NB4 (cell line): ENCODE measurements around the gene RNU6-9.

Experiments used
- DNase-seq: peaks from one replicate; pipeline ENCODE4 v3.0.0; 2010; ENCODE audit warnings: low read depth
- H3K4me3 ChIP-seq: one replicate; pipeline ENCODE4 v1.5.1; 2011; ENCODE audit warnings: mild to moderate bottlenecking, low read depth, low read length, moderate library complexity
- MAX ChIP-seq: IDR thresholded peaks from 2 replicates; pipeline ENCODE4 v1.6.1; 2011; ENCODE audit warnings: low read depth, low read length
- MYC ChIP-seq: IDR thresholded peaks from 2 replicates; pipeline ENCODE4 v1.6.1; 2011; ENCODE audit warnings: low read depth, low read length
- POLR2A ChIP-seq: IDR thresholded peaks from 2 replicates; pipeline ENCODE4 v1.6.1; 2011; ENCODE audit warnings: mild to moderate bottlenecking; ENCODE audit not compliant: insufficient read length; ENCODE audit errors: extremely low read depth
- TF ChIP-seq, protein P1 (sequence below): IDR thresholded peaks from one replicate; pipeline ENCODE4 v1.5.1; 2012; ENCODE audit warnings: low read depth, low read length

The RNU6-9 gene

DNA sequence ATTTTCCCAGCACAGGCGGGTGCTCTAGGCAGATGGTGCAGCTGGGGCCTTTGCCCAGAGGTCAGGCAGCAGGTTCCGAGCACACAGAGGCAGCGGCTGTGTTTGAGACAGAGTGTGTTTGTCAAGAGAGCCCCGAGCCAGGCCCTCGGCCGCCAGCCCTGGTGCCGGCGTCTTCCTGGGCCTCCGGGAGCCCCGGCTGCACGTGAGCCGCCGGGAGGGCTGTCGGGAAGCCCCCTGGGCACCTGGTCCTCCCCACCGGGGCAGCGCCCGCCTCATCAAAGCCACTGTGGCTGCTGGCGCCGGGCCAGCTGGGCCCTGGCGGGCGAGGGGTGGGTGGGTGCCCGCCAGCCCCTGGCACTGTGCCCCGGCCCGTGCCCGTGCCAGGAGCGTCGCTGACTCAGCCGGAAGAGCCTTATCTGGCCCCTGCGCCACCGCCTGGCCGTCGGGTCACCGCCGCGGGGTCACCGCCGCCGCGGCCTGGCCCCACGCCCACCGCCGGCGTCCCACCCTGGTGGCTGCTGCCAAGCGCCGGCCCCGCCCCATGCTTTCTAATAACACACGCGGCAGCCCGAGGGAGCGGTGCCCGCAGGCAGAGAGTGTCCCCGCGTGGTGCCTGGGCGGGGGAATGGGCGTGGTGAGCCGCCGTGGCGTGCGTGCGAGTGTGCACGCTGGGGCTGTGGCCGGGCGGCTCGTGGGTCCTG is 47.5 kb downstream of the RNU6-9 start:
- H3K4me3 ChIP-seq: no peak overlapping the region
- DNase-seq: no peak
- TF ChIP-seq, protein P1, sequence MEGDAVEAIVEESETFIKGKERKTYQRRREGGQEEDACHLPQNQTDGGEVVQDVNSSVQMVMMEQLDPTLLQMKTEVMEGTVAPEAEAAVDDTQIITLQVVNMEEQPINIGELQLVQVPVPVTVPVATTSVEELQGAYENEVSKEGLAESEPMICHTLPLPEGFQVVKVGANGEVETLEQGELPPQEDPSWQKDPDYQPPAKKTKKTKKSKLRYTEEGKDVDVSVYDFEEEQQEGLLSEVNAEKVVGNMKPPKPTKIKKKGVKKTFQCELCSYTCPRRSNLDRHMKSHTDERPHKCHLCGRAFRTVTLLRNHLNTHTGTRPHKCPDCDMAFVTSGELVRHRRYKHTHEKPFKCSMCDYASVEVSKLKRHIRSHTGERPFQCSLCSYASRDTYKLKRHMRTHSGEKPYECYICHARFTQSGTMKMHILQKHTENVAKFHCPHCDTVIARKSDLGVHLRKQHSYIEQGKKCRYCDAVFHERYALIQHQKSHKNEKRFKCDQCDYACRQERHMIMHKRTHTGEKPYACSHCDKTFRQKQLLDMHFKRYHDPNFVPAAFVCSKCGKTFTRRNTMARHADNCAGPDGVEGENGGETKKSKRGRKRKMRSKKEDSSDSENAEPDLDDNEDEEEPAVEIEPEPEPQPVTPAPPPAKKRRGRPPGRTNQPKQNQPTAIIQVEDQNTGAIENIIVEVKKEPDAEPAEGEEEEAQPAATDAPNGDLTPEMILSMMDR: no peak
- TF ChIP-seq POLR2A (no peak), MYC (no peak), MAX (no peak)

- no peak for DNase-seq
- TF ChIP-seq, protein P1: no peak
- TF ChIP-seq MAX: no peak
- no peak for TF ChIP-seq POLR2A
- no peak for TF ChIP-seq MYC
- no peak overlapping the region for H3K4me3 ChIP-seq
Observed at GRCh38 chr19:941292-942132, 48.2 kb downstream of the RNU6-9 start.

DNA sequence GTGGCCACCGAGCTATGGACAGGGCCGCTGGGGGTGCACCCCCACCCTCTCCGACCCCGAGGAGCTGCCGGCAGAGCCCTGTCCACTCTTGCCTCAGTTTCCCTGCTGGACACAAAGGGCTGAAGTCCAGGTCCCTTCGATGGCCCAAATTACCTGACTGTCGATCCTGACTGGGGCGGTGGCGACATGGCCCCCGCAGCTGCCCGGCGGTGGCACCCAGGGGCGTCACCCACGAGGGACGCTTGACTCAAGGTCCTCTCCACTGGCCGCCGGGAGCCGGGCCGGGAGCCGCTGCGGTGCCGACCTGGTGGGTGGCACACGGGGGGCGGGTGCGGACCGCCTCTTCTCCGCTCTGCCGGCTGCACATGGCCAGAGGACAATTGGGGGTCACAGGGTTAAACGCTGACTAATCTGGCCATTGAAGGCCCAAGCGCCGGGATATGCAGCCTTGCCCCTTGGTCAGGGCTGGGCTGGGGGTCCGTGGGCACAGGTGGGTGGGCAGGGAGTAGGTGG is 48.9 kb downstream of the RNU6-9 start:
- TF ChIP-seq POLR2A: no peak
- TF ChIP-seq MAX: no peak
- TF ChIP-seq, protein P1: no peak
- no peak for TF ChIP-seq MYC
- no peak for DNase-seq
- no peak overlapping the region for H3K4me3 ChIP-seq
